Neural progenitor cell (in vitro differentiated cells): ENCODE data around the gene INTS1.

Experiments used
- EZH2 ChIP-seq: fragments of 200-600 bp; sonication (generic); IDR thresholded peaks from 2 replicates; pipeline ENCODE4 v1.6.1; 2017; ENCODE audit warnings: antibody characterized with exemption, mild to moderate bottlenecking, moderate library complexity
- EZH2phosphoT487 ChIP-seq: fragments of 200-600 bp; sonication (generic); IDR thresholded peaks from 2 replicates; pipeline ENCODE4 v1.6.1; 2017; ENCODE audit warnings: antibody characterized with exemption
- TF ChIP-seq, protein P1 (sequence below): fragments of 200-600 bp; sonication (generic); IDR thresholded peaks from 2 replicates; pipeline ENCODE4 v1.5.1; 2017; ENCODE audit warnings: antibody characterized with exemption, mild to moderate bottlenecking

DNA sequence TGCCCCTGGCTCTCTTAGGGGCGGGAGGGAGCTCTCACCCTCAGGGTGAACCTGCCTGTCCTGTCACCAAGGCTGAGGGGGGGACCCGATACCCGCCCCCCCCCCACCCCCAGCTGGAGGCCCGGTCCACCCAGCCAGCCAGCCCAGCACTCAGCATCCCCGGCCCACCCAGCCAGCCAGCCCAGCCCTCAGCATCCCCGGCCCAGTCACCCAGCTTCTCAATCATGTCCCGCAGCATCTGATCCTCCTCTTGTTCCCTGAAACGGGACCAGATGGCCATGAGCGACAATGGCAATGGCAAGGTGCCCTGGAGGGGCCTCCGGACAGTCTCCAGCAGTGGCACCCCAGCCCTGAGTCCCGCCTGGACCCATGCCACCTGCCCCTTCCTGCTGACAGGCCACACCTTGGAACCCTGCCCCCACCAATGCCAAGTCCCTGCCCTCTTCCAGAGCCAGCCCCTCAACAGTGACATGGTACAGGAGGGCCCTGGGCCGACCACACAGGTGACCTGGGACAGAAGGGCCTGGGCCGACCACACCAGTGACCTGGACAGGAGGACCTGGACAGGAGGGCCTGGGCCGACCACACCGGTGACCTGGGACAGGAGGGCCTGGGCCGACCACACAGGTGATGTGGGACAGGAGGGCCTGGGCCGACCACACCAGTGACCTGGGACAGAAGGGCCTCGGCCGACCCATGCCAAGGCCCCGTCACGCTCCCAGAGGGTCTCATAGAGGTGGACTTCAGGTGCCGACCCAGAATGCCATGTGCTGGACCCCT lies 69.1 kb downstream of the INTS1 start:
- TF ChIP-seq, protein P1, sequence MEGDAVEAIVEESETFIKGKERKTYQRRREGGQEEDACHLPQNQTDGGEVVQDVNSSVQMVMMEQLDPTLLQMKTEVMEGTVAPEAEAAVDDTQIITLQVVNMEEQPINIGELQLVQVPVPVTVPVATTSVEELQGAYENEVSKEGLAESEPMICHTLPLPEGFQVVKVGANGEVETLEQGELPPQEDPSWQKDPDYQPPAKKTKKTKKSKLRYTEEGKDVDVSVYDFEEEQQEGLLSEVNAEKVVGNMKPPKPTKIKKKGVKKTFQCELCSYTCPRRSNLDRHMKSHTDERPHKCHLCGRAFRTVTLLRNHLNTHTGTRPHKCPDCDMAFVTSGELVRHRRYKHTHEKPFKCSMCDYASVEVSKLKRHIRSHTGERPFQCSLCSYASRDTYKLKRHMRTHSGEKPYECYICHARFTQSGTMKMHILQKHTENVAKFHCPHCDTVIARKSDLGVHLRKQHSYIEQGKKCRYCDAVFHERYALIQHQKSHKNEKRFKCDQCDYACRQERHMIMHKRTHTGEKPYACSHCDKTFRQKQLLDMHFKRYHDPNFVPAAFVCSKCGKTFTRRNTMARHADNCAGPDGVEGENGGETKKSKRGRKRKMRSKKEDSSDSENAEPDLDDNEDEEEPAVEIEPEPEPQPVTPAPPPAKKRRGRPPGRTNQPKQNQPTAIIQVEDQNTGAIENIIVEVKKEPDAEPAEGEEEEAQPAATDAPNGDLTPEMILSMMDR, result no peak
- TF ChIP-seq EZH2 (no peak), EZH2phosphoT487 (no peak)
